Choroid plexus epithelial cell (primary cell): ENCODE data around the gene TTYH1.

Source experiments
- DNase-seq: peaks from one replicate; pipeline ENCODE4 v3.0.0-alpha.2; 2010; ENCODE audit warnings: low read depth
- H3K4me3 ChIP-seq: 2 replicates; pipeline ENCODE4 v1.5.1; 2011; ENCODE audit warnings: low read depth, mild to moderate bottlenecking, control low read depth, low read length, moderate library complexity
- CTCF ChIP-seq: conservative IDR thresholded peaks from 2 replicates; pipeline ENCODE4 v1.5.1; 2011; ENCODE audit warnings: low read depth, mild to moderate bottlenecking, control low read depth, inconsistent platforms, low read length, moderate library complexity

TTYH1 gene

GRCh38 chr19:54459282-54460229 is 44.3 kb downstream of the TTYH1 start:
- no peak for TF ChIP-seq CTCF
- H3K4me3 ChIP-seq: no peak overlapping the region
- no peak for DNase-seq

GRCh38 chr19:54460230-54461005 is 45.2 kb downstream of the TTYH1 start:
- no peak for TF ChIP-seq CTCF
- H3K4me3 ChIP-seq: no peak overlapping the region
- DNase-seq: no peak

- no peak for TF ChIP-seq CTCF
These were observed 45.9 kb downstream of the TTYH1 start for GRCh38 chr19:54461210-54461609.

GRCh38 chr19:54461613-54462012 is 46.3 kb downstream of the TTYH1 start:
- DNase-seq: peak; percentile 42
- H3K4me3 ChIP-seq: no peak overlapping the region
- no peak for TF ChIP-seq CTCF

More at GRCh38 chr19:54461210-54461609, 45.9 kb downstream of the TTYH1 start:
- H3K4me3 ChIP-seq: no peak overlapping the region
- no peak for DNase-seq

GRCh38 chr19:54462047-54462654 is 46.9 kb downstream of the TTYH1 start:
- TF ChIP-seq CTCF: no peak
- peak overlapping the region; percentile 72 for H3K4me3 ChIP-seq
- no peak for DNase-seq

GRCh38 chr19:54462655-54463530 is 47.6 kb downstream of the TTYH1 start:
- H3K4me3 ChIP-seq: peak overlapping the region; percentile 72
- peak; percentile 70 for DNase-seq
- peak; percentile 34 for TF ChIP-seq CTCF
